MCF 10A (cell line): ENCODE measurements around the gene ARL15. TPM values are rescaled to one million over a fixed set of nuclear protein-coding genes. Genes with fewer than 3 reads are reported as not detected.

Source experiments
- BruUV-seq: library from RNA; stranded (reverse); fragments of 400-500 nt; replicated peaks from 2 replicates; lab custom pipeline; 2021; lab: Mats Ljungman, UMichigan
- CTCF ChIA-PET: fragments of 300-600 bp; sonication (Branson Sonifier 250); formaldehyde crosslinking; extraction: SDS; loops from one replicate; lab custom pipeline; 2021; ENCODE audit warnings: antibody characterized with exemption, inconsistent platforms; lab: Yijun Ruan, JAX
- POLR2A ChIA-PET: fragments of 300-600, 350-650 bp; sonication (Branson Sonifier 250); formaldehyde crosslinking; extraction: SDS; loops from one replicate; lab custom pipeline; 2020; ENCODE audit warnings: antibody characterized with exemption, inconsistent platforms; lab: Yijun Ruan, JAX
- DNase-seq: peaks from one replicate; pipeline ENCODE4 v3.0.0-alpha.2; 2018; ENCODE audit not compliant: unreplicated experiment
- H3K27ac Mint-ChIP-seq: one replicate; pipeline ENCODE4 v1.8.0; 2022; ENCODE audit warnings: mild to moderate bottlenecking, low read depth, mixed read lengths; ENCODE audit not compliant: unreplicated experiment
- H3K27me3 Mint-ChIP-seq: one replicate; pipeline ENCODE4 v1.8.0; 2022; ENCODE audit warnings: mixed read lengths; ENCODE audit not compliant: insufficient read depth, unreplicated experiment
- H3K36me3 Mint-ChIP-seq: one replicate; pipeline ENCODE4 v1.8.0; 2022; ENCODE audit warnings: mild to moderate bottlenecking, moderate library complexity, mixed read lengths; ENCODE audit not compliant: insufficient read depth, unreplicated experiment
- H3K4me1 Mint-ChIP-seq: one replicate; pipeline ENCODE4 v1.8.0; 2022; ENCODE audit warnings: mixed read lengths; ENCODE audit not compliant: insufficient read depth, unreplicated experiment
- H3K4me3 Mint-ChIP-seq: one replicate; pipeline ENCODE4 v1.8.0; 2022; ENCODE audit warnings: mild to moderate bottlenecking, moderate library complexity, mixed read lengths; ENCODE audit not compliant: unreplicated experiment
- H3K9me3 Mint-ChIP-seq: one replicate; pipeline ENCODE4 v1.8.0; 2022; ENCODE audit warnings: mixed read lengths; ENCODE audit not compliant: unreplicated experiment
- intact Hi-C: fragments of 100-400 bp; cut with micrococcal nuclease; formaldehyde crosslinking; loops from 2 replicates; pipeline ENCODE4 v1.14.1; 2022
- total RNA-seq: library from RNA; stranded (reverse); gene quantifications from 2 replicates; pipeline ENCODE4 v1.2.3, GENCODE V29; 2022
- TF ChIP-seq, protein P1 (sequence below): fragments of 200-600 bp; IDR thresholded peaks from one replicate; pipeline ENCODE4 v1.8.0; 2022; ENCODE audit warnings: antibody characterized with exemption, mild to moderate bottlenecking; ENCODE audit not compliant: unreplicated experiment

ARL15 gene
- total RNA-seq, 1 experiment from 2014 or later: 11.3 TPM

DNA sequence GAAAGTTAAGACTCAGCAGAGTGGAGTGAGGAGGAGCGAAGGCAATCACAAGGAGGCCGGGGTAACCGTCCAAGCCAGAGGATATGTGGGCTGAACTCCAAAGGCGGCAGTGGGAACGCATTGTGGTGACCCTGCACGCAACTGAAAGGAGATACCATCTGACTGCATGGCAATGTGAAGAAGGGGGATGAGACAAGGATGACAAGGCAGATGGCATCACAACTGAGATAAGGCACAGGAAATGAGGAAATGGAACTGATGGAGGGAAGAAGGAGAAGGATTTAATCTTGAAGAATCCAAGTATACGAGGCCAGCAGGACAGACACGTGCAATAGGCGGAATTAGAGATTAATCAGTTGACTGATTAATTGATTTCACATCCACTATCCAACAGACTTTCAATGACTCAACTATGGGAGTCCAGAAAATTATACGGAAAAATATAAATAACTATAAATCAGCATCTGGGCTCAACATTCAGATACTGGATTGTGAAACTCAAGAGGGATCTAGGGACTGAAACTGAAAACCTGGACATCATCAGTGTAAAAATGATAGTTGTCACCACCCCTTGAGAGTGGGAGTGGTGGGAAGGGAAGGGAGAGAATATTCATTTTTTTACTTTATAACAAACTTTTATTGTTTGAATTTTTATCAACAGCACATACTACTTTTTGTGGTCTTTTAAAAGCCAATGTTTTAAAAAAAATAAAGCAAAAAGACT lies 86.1 kb downstream of the ARL15 start:
- peaks cover 8% of the 10 kb centered on the region for H3K4me1 Mint-ChIP-seq
- no peak for DNase-seq
- peaks cover 4% of the 10 kb centered on the region for H3K36me3 Mint-ChIP-seq
- ChIA-PET POLR2A (no interaction called here), CTCF (interaction anchor here (0.6 to 1.0 kb wide), 2 partner anchors 10 to 667 kb away, joined by 3 read pairs; no protein-coding TSS in a partner anchor)
- H3K27ac Mint-ChIP-seq: no peak overlapping the region
- BruUV-seq: no TSS peak
- no peaks in the 10 kb centered on the region for H3K9me3 Mint-ChIP-seq
- intact Hi-C loops: no loop called here
- no peaks in the 10 kb centered on the region for H3K27me3 Mint-ChIP-seq
- TF ChIP-seq, protein P1, sequence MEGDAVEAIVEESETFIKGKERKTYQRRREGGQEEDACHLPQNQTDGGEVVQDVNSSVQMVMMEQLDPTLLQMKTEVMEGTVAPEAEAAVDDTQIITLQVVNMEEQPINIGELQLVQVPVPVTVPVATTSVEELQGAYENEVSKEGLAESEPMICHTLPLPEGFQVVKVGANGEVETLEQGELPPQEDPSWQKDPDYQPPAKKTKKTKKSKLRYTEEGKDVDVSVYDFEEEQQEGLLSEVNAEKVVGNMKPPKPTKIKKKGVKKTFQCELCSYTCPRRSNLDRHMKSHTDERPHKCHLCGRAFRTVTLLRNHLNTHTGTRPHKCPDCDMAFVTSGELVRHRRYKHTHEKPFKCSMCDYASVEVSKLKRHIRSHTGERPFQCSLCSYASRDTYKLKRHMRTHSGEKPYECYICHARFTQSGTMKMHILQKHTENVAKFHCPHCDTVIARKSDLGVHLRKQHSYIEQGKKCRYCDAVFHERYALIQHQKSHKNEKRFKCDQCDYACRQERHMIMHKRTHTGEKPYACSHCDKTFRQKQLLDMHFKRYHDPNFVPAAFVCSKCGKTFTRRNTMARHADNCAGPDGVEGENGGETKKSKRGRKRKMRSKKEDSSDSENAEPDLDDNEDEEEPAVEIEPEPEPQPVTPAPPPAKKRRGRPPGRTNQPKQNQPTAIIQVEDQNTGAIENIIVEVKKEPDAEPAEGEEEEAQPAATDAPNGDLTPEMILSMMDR: no peak
- H3K4me3 Mint-ChIP-seq: no peak overlapping the region

DNA sequence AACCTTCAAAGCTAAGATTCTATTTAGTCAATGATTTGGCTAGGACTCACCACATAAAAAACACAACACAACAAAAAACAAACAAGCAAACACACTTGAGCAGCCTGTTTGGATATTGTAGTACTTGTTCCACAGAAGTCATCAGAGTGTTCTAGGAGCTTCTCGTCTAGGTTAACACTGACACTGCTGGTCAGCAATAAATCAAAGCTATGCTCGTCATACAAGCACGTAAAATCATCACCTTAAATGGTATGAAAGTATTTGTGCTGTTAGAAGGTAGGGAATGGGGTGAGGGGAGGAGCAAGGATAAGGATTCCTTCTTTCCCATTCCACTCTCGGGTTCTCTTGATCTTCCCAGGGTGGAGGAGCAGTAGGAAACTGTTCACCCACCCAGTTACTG lies 88.0 kb downstream of the ARL15 start:
- no peak overlapping the region for H3K4me3 Mint-ChIP-seq
- no TSS peak for BruUV-seq
- H3K4me1 Mint-ChIP-seq: peaks cover 5% of the 10 kb centered on the region
- ChIA-PET POLR2A (interaction anchor here (0.8 to 1.0 kb wide), 2 partner anchors 741 to 806 kb away, joined by 3 read pairs; no protein-coding TSS in a partner anchor), CTCF (interaction anchor here (0.7 to 1.8 kb wide), 8 partner anchors 8 to 1052 kb away, joined by 3 to 7 read pairs (median 4); no protein-coding TSS in a partner anchor)
- no peaks in the 10 kb centered on the region for H3K27me3 Mint-ChIP-seq
- no peaks in the 10 kb centered on the region for H3K9me3 Mint-ChIP-seq
- TF ChIP-seq, protein P1: no peak
- intact Hi-C loops: no loop called here
- DNase-seq: no peak
- H3K27ac Mint-ChIP-seq: no peak overlapping the region
- no peaks in the 10 kb centered on the region for H3K36me3 Mint-ChIP-seq

DNA sequence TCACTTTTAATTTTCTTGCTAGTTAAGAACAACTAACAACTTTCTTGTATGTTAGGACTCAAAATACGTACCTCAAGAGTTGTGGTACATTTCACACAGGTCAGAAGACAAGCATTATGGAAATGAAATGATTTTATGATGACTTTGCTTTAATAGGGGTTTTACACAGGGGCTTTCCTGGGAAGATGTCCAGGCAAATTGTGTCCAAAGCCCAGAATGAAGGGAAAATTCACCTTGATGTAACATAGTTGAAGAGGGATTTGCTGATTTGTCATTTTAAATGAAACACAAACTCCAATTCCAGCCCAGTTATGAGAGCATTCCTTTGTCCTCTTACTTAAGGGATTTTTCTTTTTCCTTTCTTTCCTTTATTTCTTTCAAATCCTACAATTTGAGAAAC lies 89.2 kb downstream of the ARL15 start:
- Mint-ChIP-seq H3K4me1 (peaks cover 5% of the 10 kb centered on the region), H3K36me3 (no peaks in the 10 kb centered on the region), H3K27me3 (no peaks in the 10 kb centered on the region), H3K4me3 (no peak overlapping the region), H3K27ac (no peak overlapping the region), H3K9me3 (no peaks in the 10 kb centered on the region)
- intact Hi-C loops: no loop called here
- ChIA-PET POLR2A (no interaction called here), CTCF (interaction anchor here (0.7 to 1.8 kb wide), 2 partner anchors 693 to 1051 kb away, joined by 4 to 7 read pairs; no protein-coding TSS in a partner anchor)
- no TSS peak for BruUV-seq
- TF ChIP-seq, protein P1: no peak
- no peak for DNase-seq

- H3K36me3 Mint-ChIP-seq: no peaks in the 10 kb centered on the region
- peaks cover 5% of the 10 kb centered on the region for H3K4me1 Mint-ChIP-seq
- BruUV-seq: no TSS peak
- DNase-seq: no peak
- no peak overlapping the region for H3K27ac Mint-ChIP-seq
- no peaks in the 10 kb centered on the region for H3K27me3 Mint-ChIP-seq
- no peak overlapping the region for H3K4me3 Mint-ChIP-seq
- no peaks in the 10 kb centered on the region for H3K9me3 Mint-ChIP-seq
- TF ChIP-seq, protein P1: no peak
- POLR2A ChIA-PET: no interaction called here
- intact Hi-C loops: no loop called here
- CTCF ChIA-PET: interaction anchor here (0.6 to 0.7 kb wide), 2 partner anchors 9 to 783 kb away, joined by 4 read pairs; no protein-coding TSS in a partner anchor
Measured at GRCh38 chr5:54220230-54221040, 89.9 kb downstream of the ARL15 start.
